Esophagus squamous epithelium (tissue), 4 donors: Measurements from ENCODE around the gene PDGFRB.

Source experiments
- CTCF ChIP-seq, 6 experiments: fragments of 450-650 bp in 4 of 6; fragments of 200-600 bp in 2 of 6; sonication (generic) in 2 of 6; IDR thresholded peaks; one replicate each; pipeline ENCODE4 v1.5.1; 2016 to 2019; ENCODE audit warnings: antibody characterized with exemption in 6 of 6, mild to moderate bottlenecking in 4 of 6, moderate library complexity in 4 of 6
- POLR2A ChIP-seq, 4 donors: fragments of 450-650 bp; IDR thresholded peaks; one replicate each; pipeline ENCODE4 v1.6.1; 2017; ENCODE audit warnings: antibody characterized with exemption in 4 of 4, mild to moderate bottlenecking in 4 of 4, moderate library complexity in 3 of 4

GRCh38 chr5:150174285-150174684 is 18.6 kb upstream of the PDGFRB start:
- TF ChIP-seq CTCF (IDR thresholded peaks at IDR 0.05) (no peak), POLR2A (IDR thresholded peaks at IDR 0.05) (no peak)
